A673 (cell line): Measurements from ENCODE around the gene ARMC8. TPM values are rescaled to one million over a fixed set of nuclear protein-coding genes. Genes with fewer than 3 reads are reported as not detected.

Experiments
- BruUV-seq: library from RNA; stranded (reverse); fragments of 400-500 nt; replicated peaks from 2 replicates; lab custom pipeline; 2021; lab: Mats Ljungman, UMichigan
- CTCF ChIA-PET: fragments of 300-600 bp; sonication (Branson Sonifier 250); formaldehyde crosslinking; loops from one replicate; lab custom pipeline; 2022; ENCODE audit warnings: antibody characterized with exemption; lab: Charles Lee
- POLR2A ChIA-PET: fragments of 300-600 bp; sonication (Branson Sonifier 250); formaldehyde crosslinking; loops from one replicate; lab custom pipeline; 2022; ENCODE audit warnings: antibody characterized with exemption; ENCODE audit not compliant: low non-redundant PET; lab: Charles Lee
- DNase-seq: peaks from one replicate; pipeline ENCODE4 v3.0.0-alpha.2; 2015; ENCODE audit warnings: low spot score
- H3K27ac ChIP-seq: fragments of 200-600 bp; sonication (generic); 2 replicates; pipeline ENCODE4 v1.5.1; 2016; ENCODE audit warnings: mixed run types, low read depth, mild to moderate bottlenecking, mixed read lengths, antibody characterized with exemption, low read length; ENCODE audit not compliant: poor library complexity, severe bottlenecking
- H3K27me3 ChIP-seq: fragments of 200-600 bp; sonication (generic); replicated peaks from 2 replicates; pipeline ENCODE4 v1.6.1; 2017; ENCODE audit warnings: mixed run types, low read depth, mild to moderate bottlenecking, mixed read lengths, antibody characterized with exemption, low read length; ENCODE audit not compliant: insufficient read depth, poor library complexity
- H3K36me3 ChIP-seq: fragments of 200-600 bp; sonication (generic); 2 replicates; pipeline ENCODE4 v1.6.1; 2016; ENCODE audit warnings: mixed run types, mild to moderate bottlenecking, mixed read lengths, antibody characterized with exemption, low read length; ENCODE audit not compliant: insufficient read depth, poor library complexity, severe bottlenecking
- H3K4me1 ChIP-seq: fragments of 200-600 bp; sonication (generic); 2 replicates; pipeline ENCODE4 v1.6.1; 2017; ENCODE audit warnings: mixed run types, mild to moderate bottlenecking, mixed read lengths, antibody characterized with exemption, low read length; ENCODE audit not compliant: insufficient read depth, poor library complexity, severe bottlenecking
- H3K4me3 ChIP-seq: fragments of 200-600 bp; sonication (generic); 2 replicates; pipeline ENCODE4 v1.5.1; 2016; ENCODE audit warnings: low read depth, mixed run types, mild to moderate bottlenecking, mixed read lengths, low read length; ENCODE audit not compliant: poor library complexity, severe bottlenecking
- H3K9me3 ChIP-seq: fragments of 200-600 bp; sonication (generic); 2 replicates; pipeline ENCODE4 v1.6.1; 2016; ENCODE audit warnings: mixed run types, low read depth, mild to moderate bottlenecking, mixed read lengths, antibody characterized with exemption, low read length; ENCODE audit not compliant: poor library complexity, severe bottlenecking
- CTCF ChIP-seq: fragments of 300-800, 200-600 bp; sonication (generic); conservative IDR thresholded peaks from 2 replicates; pipeline ENCODE4 v1.5.1; 2017; ENCODE audit warnings: low read depth, mild to moderate bottlenecking, antibody characterized with exemption, low read length, moderate library complexity, mixed read lengths
- EZH2 ChIP-seq: fragments of 200-600 bp; sonication (generic); IDR thresholded peaks from 2 replicates; pipeline ENCODE4 v1.6.1; 2017; ENCODE audit warnings: borderline replicate concordance, low read depth, mild to moderate bottlenecking, mixed read lengths, antibody characterized with exemption, low read length; ENCODE audit not compliant: poor library complexity, severe bottlenecking
- intact Hi-C: fragments of 100-400 bp; cut with micrococcal nuclease; formaldehyde crosslinking; loops from one replicate; pipeline ENCODE4 v1.10.0; 2022; ENCODE audit not compliant: unreplicated experiment
- total RNA-seq: library from RNA; stranded (reverse); gene quantifications from 2 replicates; pipeline ENCODE4 v1.2.3, GENCODE V29; 2021

ARMC8 gene
- total RNA-seq, 1 experiment from 2014 or later = 55.8 TPM

GRCh38 chr3:138331143-138331894 is 144.2 kb downstream of the ARMC8 start:
- Histone ChIP-seq H3K9me3 (no peaks in the 10 kb centered on the region), H3K36me3 (no peaks in the 10 kb centered on the region), H3K4me1 (peaks cover 6% of the 10 kb centered on the region), H3K27me3 (peaks cover 10% of the 10 kb centered on the region), H3K27ac (no peak overlapping the region), H3K4me3 (no peak overlapping the region)
- intact Hi-C loops = loop anchor here (5.0 kb wide), 1 partner anchor 144 kb away; the partner anchor contains the start of gene ARMC8
- POLR2A ChIA-PET = interaction anchor here (0.8 kb wide), 1 partner anchor 117 kb away, joined by 3 read pairs; no protein-coding TSS in a partner anchor
- CTCF ChIA-PET = interaction anchor here (0.6 kb wide), 2 partner anchors 605 to 1276 kb away, joined by 3 to 7 read pairs; no protein-coding TSS in a partner anchor
- peak; percentile 25; the same call in 1 of the 2 replicates for TF ChIP-seq CTCF
- no peak for TF ChIP-seq EZH2
- DNase-seq = peak; percentile 18
- no TSS peak for BruUV-seq

- BruUV-seq = no TSS peak
- H3K27me3 ChIP-seq = peaks cover 10% of the 10 kb centered on the region
Observed at GRCh38 chr3:138332472-138333073, 145.5 kb downstream of the ARMC8 start.

More at GRCh38 chr3:138332472-138333073, 145.5 kb downstream of the ARMC8 start:
- Histone ChIP-seq H3K4me1 (peaks cover 6% of the 10 kb centered on the region), H3K4me3 (no peak overlapping the region), H3K27ac (no peak overlapping the region), H3K9me3 (no peaks in the 10 kb centered on the region), H3K36me3 (no peaks in the 10 kb centered on the region)
- peak; percentile 44 for DNase-seq
- intact Hi-C loops = loop anchor here (2.0 to 5.0 kb wide), 2 partner anchors 94 to 145 kb away; partner anchors contain the start of gene ARMC8
- ChIA-PET CTCF (no interaction called here), POLR2A (no interaction called here)
- peak; percentile 59 for TF ChIP-seq CTCF
- TF ChIP-seq EZH2 = no peak
